Measurements from ENCODE around the gene NOTCH2. TPM values are rescaled to one million over a fixed set of nuclear protein-coding genes. Genes with fewer than 3 reads are reported as not detected.

Gene NOTCH2
- total RNA-seq, 1 experiment from 2014 or later = 53.7 TPM

DNA sequence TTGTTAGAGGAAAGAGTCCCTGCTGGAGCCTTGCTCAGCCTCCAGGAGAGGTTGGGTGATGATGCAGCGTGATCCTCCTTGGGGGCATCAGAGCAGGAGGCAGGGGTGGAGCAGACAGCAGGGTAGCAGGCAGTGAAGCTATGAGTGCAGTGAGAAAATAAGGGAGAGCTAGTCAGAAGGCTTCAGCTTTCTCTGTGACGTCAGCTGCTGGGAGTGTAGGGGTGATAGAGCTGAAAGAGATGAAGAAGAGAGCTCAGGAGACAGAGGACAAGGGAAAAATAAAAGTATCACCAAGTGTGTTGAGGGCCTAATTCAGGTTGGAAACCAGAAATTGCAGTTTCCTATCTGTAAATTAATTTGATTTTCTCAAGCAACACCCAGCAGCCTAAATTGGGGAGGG lies 170.9 kb downstream of the NOTCH2 start:
- H3K79me2 ChIP-seq (ENCODE audit: insufficient read depth, low read length) = no peaks in the 10 kb centered on the region
- no peak overlapping the region for H3K27ac ChIP-seq (ENCODE audit: insufficient read length, low read depth, low read length)
- H3K56ac ChIP-seq (ENCODE audit: insufficient read length, low read depth, low read length) = no peak overlapping the region
- no peak overlapping the region for H2AK5ac ChIP-seq (ENCODE audit: insufficient read length, low read length)
- H3K4me1 Mint-ChIP-seq = no peaks in the 10 kb centered on the region
- H2BK120ac ChIP-seq (ENCODE audit: low read depth, low read length, poor library complexity, severe bottlenecking) = no peak overlapping the region
- no peaks in the 10 kb centered on the region for H4K20me1 ChIP-seq (ENCODE audit: control insufficient read depth, insufficient read depth, insufficient read length)
- no peaks in the 10 kb centered on the region for H3K9me3 Mint-ChIP-seq
- no peak overlapping the region for H3K4ac ChIP-seq (ENCODE audit: low read depth, low read length)
- H3K4me1 ChIP-seq (ENCODE audit: insufficient read depth, low read length) = no peaks in the 10 kb centered on the region
- no peak overlapping the region for H4K91ac ChIP-seq (ENCODE audit: insufficient read length, low read depth, low read length)
- no peak overlapping the region for H2BK12ac ChIP-seq (ENCODE audit: insufficient read length, low read depth, low read length)
- H3K27ac Mint-ChIP-seq = no peak overlapping the region
- H3T11ph ChIP-seq (ENCODE audit: low read length) = no peak overlapping the region
- H3K79me1 ChIP-seq (ENCODE audit: insufficient read depth, low read depth, low read length, poor library complexity, severe bottlenecking) = no peaks in the 10 kb centered on the region
- no peak overlapping the region for H4K8ac ChIP-seq (replicated peaks; ENCODE audit: insufficient read length, low read depth, low read length)
- no peaks in the 10 kb centered on the region for H3K36me3 Mint-ChIP-seq (ENCODE audit: insufficient read depth in 1 of 3, low read depth in 3 of 3)
- no peak overlapping the region for H3K18ac ChIP-seq (ENCODE audit: insufficient read length, low read depth, low read length)
- H3K27me3 ChIP-seq (ENCODE audit: insufficient read depth, low read length) = no peaks in the 10 kb centered on the region; the same call in 1 of the 2 replicates
- no peaks in the 10 kb centered on the region for H3K9me3 ChIP-seq (ENCODE audit: control insufficient read depth, low read depth, low read length)
- no peak overlapping the region for H2BK20ac ChIP-seq (ENCODE audit: low read depth, low read length, poor library complexity, severe bottlenecking)
- DNase-seq = no peak
- H3K23ac ChIP-seq (ENCODE audit: insufficient read length, low read depth, low read length) = no peak overlapping the region
- H2AFZ ChIP-seq (ENCODE audit: low read length) = no peak overlapping the region
- no peak overlapping the region for H4K5ac ChIP-seq (ENCODE audit: insufficient read length, low read depth, low read length)
- H3K27me3 Mint-ChIP-seq (ENCODE audit: low read depth) = peaks cover 9% of the 10 kb centered on the region
- whole genome bisulfite sequencing (ENCODE audit: extremely low coverage, insufficient read length, low lambda C conversion rate) = no CpG with 5 or more reads among the region's 2 CpGs
- H3K4me3 Mint-ChIP-seq = no peak overlapping the region
- H2BK5ac ChIP-seq (ENCODE audit: insufficient read length, low read length) = no peak overlapping the region
- no peaks in the 10 kb centered on the region for H3K23me2 ChIP-seq (ENCODE audit: insufficient read length, low read depth, low read length, poor library complexity, severe bottlenecking)
- H3K4me2 ChIP-seq (ENCODE audit: insufficient read depth, insufficient read length, low read length) = no peak overlapping the region
- TF ChIP-seq, protein P1, sequence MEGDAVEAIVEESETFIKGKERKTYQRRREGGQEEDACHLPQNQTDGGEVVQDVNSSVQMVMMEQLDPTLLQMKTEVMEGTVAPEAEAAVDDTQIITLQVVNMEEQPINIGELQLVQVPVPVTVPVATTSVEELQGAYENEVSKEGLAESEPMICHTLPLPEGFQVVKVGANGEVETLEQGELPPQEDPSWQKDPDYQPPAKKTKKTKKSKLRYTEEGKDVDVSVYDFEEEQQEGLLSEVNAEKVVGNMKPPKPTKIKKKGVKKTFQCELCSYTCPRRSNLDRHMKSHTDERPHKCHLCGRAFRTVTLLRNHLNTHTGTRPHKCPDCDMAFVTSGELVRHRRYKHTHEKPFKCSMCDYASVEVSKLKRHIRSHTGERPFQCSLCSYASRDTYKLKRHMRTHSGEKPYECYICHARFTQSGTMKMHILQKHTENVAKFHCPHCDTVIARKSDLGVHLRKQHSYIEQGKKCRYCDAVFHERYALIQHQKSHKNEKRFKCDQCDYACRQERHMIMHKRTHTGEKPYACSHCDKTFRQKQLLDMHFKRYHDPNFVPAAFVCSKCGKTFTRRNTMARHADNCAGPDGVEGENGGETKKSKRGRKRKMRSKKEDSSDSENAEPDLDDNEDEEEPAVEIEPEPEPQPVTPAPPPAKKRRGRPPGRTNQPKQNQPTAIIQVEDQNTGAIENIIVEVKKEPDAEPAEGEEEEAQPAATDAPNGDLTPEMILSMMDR (conservative IDR thresholded peaks at IDR 0.05) = no peak
- no peak overlapping the region for H2BK15ac ChIP-seq (ENCODE audit: low read depth, low read length)
- no peak overlapping the region for H3K9ac ChIP-seq (ENCODE audit: extremely low read depth, insufficient read length, low read length)
- H3K14ac ChIP-seq (ENCODE audit: insufficient read depth, low read length) = no peak overlapping the region
